H9 (cell line): ENCODE results near the gene MECP2. TPM values are rescaled to one million over a fixed set of nuclear protein-coding genes. Genes with fewer than 3 reads are reported as not detected.

Source experiments
- DNase-seq: peaks from one replicate; pipeline ENCODE4 v3.0.0-alpha.2; 2017
- H2AFZ ChIP-seq: one replicate; pipeline ENCODE4 v1.6.1; 2013; ENCODE audit warnings: mild to moderate bottlenecking, low read length, control low read depth, moderate library complexity
- H2AK5ac ChIP-seq: 2 replicates; pipeline ENCODE4 v1.6.1; 2013; ENCODE audit warnings: low read length, control low read depth, mixed read lengths; ENCODE audit not compliant: insufficient read length
- H2BK120ac ChIP-seq: one replicate; pipeline ENCODE4 v1.6.1; 2013; ENCODE audit warnings: low read depth, mild to moderate bottlenecking, low read length, control low read depth, inconsistent platforms; ENCODE audit not compliant: poor library complexity, severe bottlenecking
- H2BK12ac ChIP-seq: 2 replicates; pipeline ENCODE4 v1.6.1; 2013; ENCODE audit warnings: low read length, control low read depth, mixed read lengths, low read depth; ENCODE audit not compliant: insufficient read length
- H2BK15ac ChIP-seq: 2 replicates; pipeline ENCODE4 v1.6.1; 2013; ENCODE audit warnings: low read depth, low read length, control low read depth
- H2BK20ac ChIP-seq: one replicate; pipeline ENCODE4 v1.6.1; 2013; ENCODE audit warnings: low read depth, mild to moderate bottlenecking, low read length, control low read depth, inconsistent platforms; ENCODE audit not compliant: poor library complexity, severe bottlenecking
- H2BK5ac ChIP-seq: 2 replicates; pipeline ENCODE4 v1.6.1; 2013; ENCODE audit warnings: low read length, control low read depth, mixed read lengths; ENCODE audit not compliant: insufficient read length
- H3K14ac ChIP-seq: 2 replicates; pipeline ENCODE4 v1.6.1; 2013; ENCODE audit warnings: low read length, control low read depth; ENCODE audit not compliant: insufficient read depth
- H3K18ac ChIP-seq: 2 replicates; pipeline ENCODE4 v1.6.1; 2013; ENCODE audit warnings: low read depth, mild to moderate bottlenecking, mixed read lengths, low read length, control low read depth; ENCODE audit not compliant: insufficient read length
- H3K23ac ChIP-seq: 2 replicates; pipeline ENCODE4 v1.6.1; 2013; ENCODE audit warnings: low read length, control low read depth, mixed read lengths, low read depth; ENCODE audit not compliant: insufficient read length
- H3K23me2 ChIP-seq: 2 replicates; pipeline ENCODE4 v1.6.1; 2013; ENCODE audit warnings: low read depth, mild to moderate bottlenecking, mixed read lengths, low read length, control low read depth; ENCODE audit not compliant: insufficient read length, poor library complexity, severe bottlenecking
- H3K27ac ChIP-seq: 2 replicates; pipeline ENCODE4 v1.5.1; 2013; ENCODE audit warnings: low read length, control low read depth, mixed read lengths, low read depth; ENCODE audit not compliant: insufficient read length
- H3K27me3 ChIP-seq: 2 replicates; pipeline ENCODE4 v1.6.1; 2013; ENCODE audit warnings: low read length, control low read depth, inconsistent platforms; ENCODE audit not compliant: insufficient read depth
- H3K4ac ChIP-seq: 2 replicates; pipeline ENCODE4 v1.6.1; 2013; ENCODE audit warnings: low read depth, mild to moderate bottlenecking, control low read depth, inconsistent platforms, low read length, moderate library complexity
- H3K4me1 ChIP-seq: 2 replicates; pipeline ENCODE4 v1.6.1; 2013; ENCODE audit warnings: low read length, control low read depth, inconsistent platforms; ENCODE audit not compliant: insufficient read depth
- H3K4me2 ChIP-seq: 2 replicates; pipeline ENCODE4 v1.6.1; 2013; ENCODE audit warnings: low read length, control low read depth, mixed read lengths; ENCODE audit not compliant: insufficient read length, insufficient read depth
- H3K56ac ChIP-seq: 2 replicates; pipeline ENCODE4 v1.6.1; 2013; ENCODE audit warnings: low read depth, mild to moderate bottlenecking, mixed read lengths, low read length, control low read depth; ENCODE audit not compliant: insufficient read length
- H3K79me1 ChIP-seq: 2 replicates; pipeline ENCODE4 v1.6.1; 2013; ENCODE audit warnings: low read depth, mild to moderate bottlenecking, moderate library complexity, low read length, control low read depth, inconsistent platforms; ENCODE audit not compliant: insufficient read depth, poor library complexity, severe bottlenecking
- H3K79me2 ChIP-seq: 2 replicates; pipeline ENCODE4 v1.6.1; 2013; ENCODE audit warnings: low read length, control low read depth, inconsistent platforms; ENCODE audit not compliant: insufficient read depth
- H3K9ac ChIP-seq: 2 replicates; pipeline ENCODE4 v1.6.1; 2013; ENCODE audit warnings: low read length, control low read depth, mixed read lengths; ENCODE audit not compliant: insufficient read length; ENCODE audit errors: extremely low read depth
- H3K9me3 ChIP-seq: one replicate; pipeline ENCODE4 v1.6.1; 2013; ENCODE audit warnings: low read depth, low read length, inconsistent platforms; ENCODE audit not compliant: control insufficient read depth
- H3T11ph ChIP-seq: one replicate; pipeline ENCODE4 v1.6.1; 2013; ENCODE audit warnings: mild to moderate bottlenecking, low read length, control low read depth, inconsistent platforms
- H4K20me1 ChIP-seq: one replicate; pipeline ENCODE4 v1.6.1; 2013; ENCODE audit not compliant: control insufficient read depth, insufficient read length, insufficient read depth
- H4K5ac ChIP-seq: 2 replicates; pipeline ENCODE4 v1.6.1; 2013; ENCODE audit warnings: low read depth, mild to moderate bottlenecking, mixed read lengths, low read length, control low read depth; ENCODE audit not compliant: insufficient read length
- H4K8ac ChIP-seq: replicated peaks from 2 replicates; pipeline ENCODE4 v1.6.1; 2013; ENCODE audit warnings: low read length, control low read depth, mixed read lengths, low read depth; ENCODE audit not compliant: insufficient read length
- H4K91ac ChIP-seq: 2 replicates; pipeline ENCODE4 v1.6.1; 2013; ENCODE audit warnings: low read depth, mild to moderate bottlenecking, moderate library complexity, mixed read lengths, low read length, control low read depth; ENCODE audit not compliant: insufficient read length
- H3K27ac Mint-ChIP-seq, 3 experiments: 2 replicates in 2 of 3; 3 replicates in 1 of 3; pipeline ENCODE4 v1.8.0; 2020 to 2021; ENCODE audit warnings: mixed read lengths in 3 of 3, mild to moderate bottlenecking in 1 of 3, moderate library complexity in 1 of 3
- H3K27me3 Mint-ChIP-seq: 2 replicates; pipeline ENCODE4 v1.8.0; 2021; ENCODE audit warnings: low read depth, mild to moderate bottlenecking, moderate library complexity, mixed read lengths
- H3K36me3 Mint-ChIP-seq, 3 experiments: 2 replicates in 2 of 3; 3 replicates in 1 of 3; pipeline ENCODE4 v1.8.0; 2020 to 2021; ENCODE audit warnings: low read depth in 3 of 3, mixed read lengths in 3 of 3; ENCODE audit not compliant: insufficient read depth in 1 of 3
- H3K4me1 Mint-ChIP-seq, 2 experiments: 2 replicates each; pipeline ENCODE4 v1.8.0; 2020; ENCODE audit warnings: mixed read lengths in 2 of 2
- H3K4me3 Mint-ChIP-seq, 2 experiments: 2 replicates in 1 of 2; 3 replicates in 1 of 2; pipeline ENCODE4 v1.8.0; 2020 to 2021; ENCODE audit warnings: mild to moderate bottlenecking in 2 of 2, mixed read lengths in 2 of 2, moderate library complexity in 1 of 2
- H3K9me3 Mint-ChIP-seq, 2 experiments: 2 replicates in 1 of 2; 3 replicates in 1 of 2; pipeline ENCODE4 v1.8.0; 2020; ENCODE audit warnings: mild to moderate bottlenecking in 2 of 2, mixed read lengths in 2 of 2, moderate library complexity in 1 of 2
- CTCF ChIP-seq: fragments of 200-600 bp; sonication (generic); conservative IDR thresholded peaks from 3 replicates; pipeline ENCODE4 v1.8.0; 2021; ENCODE audit warnings: antibody characterized with exemption, mild to moderate bottlenecking
- WGBS: extraction: QIAGEN DNeasy Blood & Tissue Kit; methylation state at CpG from one replicate; pipeline ENCODE4 v1.1.7; 2013; ENCODE audit warnings: missing lambda C conversion rate, low lambda C conversion rate, mixed read lengths; ENCODE audit not compliant: insufficient read length; ENCODE audit errors: extremely low coverage; 5-methylcytosine and 5-hydroxymethylcytosine counted together
- total RNA-seq: library from RNA; stranded (reverse); gene quantifications from 2 replicates; pipeline ENCODE4 v1.2.1, GENCODE V29; 2021

MECP2 gene
- total RNA-seq, 1 experiment from 2014 or later = 32.2 TPM

- no peak overlapping the region for H3K18ac ChIP-seq
These were observed 43.2 kb upstream of the MECP2 start for GRCh38 chrX:154140742-154141141.

More at GRCh38 chrX:154140742-154141141, 43.2 kb upstream of the MECP2 start:
- Histone ChIP-seq H3K79me1 (no peaks in the 10 kb centered on the region), H3K27me3 (no peaks in the 10 kb centered on the region), H2AFZ (no peak overlapping the region), H3K9ac (no peak overlapping the region), H2BK15ac (no peak overlapping the region), H3K9me3 (peaks cover 28% of the 10 kb centered on the region), H3K79me2 (no peaks in the 10 kb centered on the region), H2AK5ac (no peak overlapping the region), H3K23ac (no peak overlapping the region), H3T11ph (no peak overlapping the region), H3K4ac (no peak overlapping the region), H3K23me2 (no peaks in the 10 kb centered on the region), H4K8ac (no peak overlapping the region), H4K20me1 (no peaks in the 10 kb centered on the region), H3K56ac (no peak overlapping the region), H4K91ac (no peak overlapping the region), H3K14ac (no peak overlapping the region), H2BK120ac (no peak overlapping the region), H3K4me2 (no peak overlapping the region), H2BK20ac (no peak overlapping the region), H3K27ac (no peak overlapping the region), H2BK12ac (no peak overlapping the region), H3K4me1 (no peaks in the 10 kb centered on the region), H4K5ac (no peak overlapping the region), H2BK5ac (no peak overlapping the region)
- peaks cover 0 to 3% of the 10 kb centered on the region in 2 experiments; a peak in 1 of 4 replicates for H3K4me1 Mint-ChIP-seq
- peaks cover 31% of the 10 kb centered on the region for H3K27me3 Mint-ChIP-seq
- peaks cover 69 to 73% of the 10 kb centered on the region in 2 experiments for H3K9me3 Mint-ChIP-seq
- no peak overlapping the region for H3K27ac Mint-ChIP-seq
- WGBS = no CpG with 5 or more reads among the region's 10 CpGs
- no peak overlapping the region for H3K4me3 Mint-ChIP-seq
- TF ChIP-seq CTCF = no peak
- no peak for DNase-seq
- H3K36me3 Mint-ChIP-seq = peaks cover 0 to 14% (median 5%) of the 10 kb centered on the region in 3 experiments; a peak in 5 of 7 replicates
